ENCODE data around the gene ISLR. TPM values are rescaled to one million over a fixed set of nuclear protein-coding genes. Genes with fewer than 3 reads are reported as not detected.

ISLR gene
- total and polyA plus RNA-seq, 7 experiments from 2014 or later, result not detected

GRCh38 chr15:74176262-74177214, 3.0 kb downstream of the ISLR start:
- H3K27ac Mint-ChIP-seq, result peak overlapping the region in 1 of 9 donors; percentile 71
- DNase-seq, result no peak
- peaks cover 0 to 7% (median 0%) of the 10 kb centered on the region in 5 donors for H3K27me3 Mint-ChIP-seq
- CTCF ChIA-PET, result interaction anchor here (0.6 kb wide), 1 partner anchor 305 kb away, joined by 3 read pairs; no protein-coding TSS in a partner anchor
- no peaks in the 10 kb centered on the region for H3K36me3 Mint-ChIP-seq
- H3K4me1 Mint-ChIP-seq, result peaks cover 0 to 2% (median 0%) of the 10 kb centered on the region in 7 donors
- no peaks in the 10 kb centered on the region for H3K36me3 ChIP-seq (ENCODE audit: control insufficient read depth in 2 of 3, insufficient read depth in 3 of 3, low read length in 3 of 3)
- intact Hi-C loops (cut with micrococcal nuclease), result no loop called here
- no peaks in the 10 kb centered on the region for H3K27me3 ChIP-seq (ENCODE audit: control insufficient read depth in 2 of 2, insufficient read depth in 2 of 2, low read length in 2 of 2)
- no peaks in the 10 kb centered on the region for H3K9me3 Mint-ChIP-seq
- no peak for ATAC-seq
- no peak overlapping the region for H3K4me3 Mint-ChIP-seq
- POLR2A ChIA-PET, result no interaction called here
- no peak overlapping the region for H3K27ac ChIP-seq (ENCODE audit: low read depth, low read length)
- H3K9me3 ChIP-seq (ENCODE audit: control insufficient read depth in 2 of 3, low read length in 3 of 3), result no peaks in the 10 kb centered on the region
- H3K4me3 ChIP-seq (ENCODE audit: low read length), result no peak overlapping the region
- no peaks in the 10 kb centered on the region for H3K4me1 ChIP-seq (ENCODE audit: control insufficient read depth in 2 of 2, insufficient read depth in 2 of 2, low read length in 2 of 2)

- ChIA-PET CTCF (no interaction called here), POLR2A (no interaction called here)
- no peaks in the 10 kb centered on the region for H3K27me3 ChIP-seq (ENCODE audit: control insufficient read depth in 2 of 2, insufficient read depth in 2 of 2, low read length in 2 of 2)
- no peaks in the 10 kb centered on the region for H3K4me1 ChIP-seq (ENCODE audit: control insufficient read depth in 2 of 2, insufficient read depth in 2 of 2, low read length in 2 of 2)
- no peak overlapping the region for H3K27ac Mint-ChIP-seq
- DNase-seq (no peak), ATAC-seq (no peak)
- H3K36me3 Mint-ChIP-seq, result no peaks in the 10 kb centered on the region
- no peak overlapping the region for H3K27ac ChIP-seq (ENCODE audit: low read depth, low read length)
- no peak overlapping the region for H3K4me3 Mint-ChIP-seq
- peaks cover 0 to 2% (median 0%) of the 10 kb centered on the region in 7 donors for H3K4me1 Mint-ChIP-seq
- H3K4me3 ChIP-seq (ENCODE audit: low read length), result no peak overlapping the region
- no peaks in the 10 kb centered on the region for H3K36me3 ChIP-seq (ENCODE audit: control insufficient read depth in 2 of 3, insufficient read depth in 3 of 3, low read length in 3 of 3)
- H3K9me3 ChIP-seq (ENCODE audit: control insufficient read depth in 2 of 3, low read length in 3 of 3), result no peaks in the 10 kb centered on the region
- H3K9me3 Mint-ChIP-seq, result no peaks in the 10 kb centered on the region
- intact Hi-C loops (cut with micrococcal nuclease), result no loop called here
- peaks cover 0 to 7% (median 0%) of the 10 kb centered on the region in 5 donors for H3K27me3 Mint-ChIP-seq
These were observed 5.0 kb downstream of the ISLR start for GRCh38 chr15:74178326-74179100.

- intact Hi-C loops (cut with micrococcal nuclease), result no loop called here
- Histone ChIP-seq H3K9me3 (ENCODE audit: control insufficient read depth in 2 of 3, low read length in 3 of 3) (no peaks in the 10 kb centered on the region), H3K4me1 (ENCODE audit: control insufficient read depth in 2 of 2, insufficient read depth in 2 of 2, low read length in 2 of 2) (no peaks in the 10 kb centered on the region), H3K4me3 (ENCODE audit: low read length) (no peak overlapping the region), H3K27ac (ENCODE audit: low read depth, low read length) (no peak overlapping the region), H3K27me3 (ENCODE audit: control insufficient read depth in 2 of 2, insufficient read depth in 2 of 2, low read length in 2 of 2) (no peaks in the 10 kb centered on the region), H3K36me3 (ENCODE audit: control insufficient read depth in 2 of 3, insufficient read depth in 3 of 3, low read length in 3 of 3) (no peaks in the 10 kb centered on the region)
- no peaks in the 10 kb centered on the region for H3K36me3 Mint-ChIP-seq
- CTCF ChIA-PET, result no interaction called here
- POLR2A ChIA-PET, result no interaction called here
- DNase-seq, result no peak
- ATAC-seq, result no peak
- peaks cover 0 to 2% (median 0%) of the 10 kb centered on the region in 7 donors for H3K4me1 Mint-ChIP-seq
- H3K4me3 Mint-ChIP-seq, result no peak overlapping the region
- no peaks in the 10 kb centered on the region for H3K9me3 Mint-ChIP-seq
- H3K27ac Mint-ChIP-seq, result no peak overlapping the region
- H3K27me3 Mint-ChIP-seq, result peaks cover 0 to 7% (median 0%) of the 10 kb centered on the region in 5 donors
These were observed 5.8 kb downstream of the ISLR start for GRCh38 chr15:74179101-74179841.

- Mint-ChIP-seq H3K4me3 (no peak overlapping the region), H3K27me3 (peaks cover 0 to 7% (median 0%) of the 10 kb centered on the region in 5 donors), H3K36me3 (no peaks in the 10 kb centered on the region), H3K4me1 (peaks cover 0 to 2% (median 0%) of the 10 kb centered on the region in 7 donors), H3K27ac (no peak overlapping the region), H3K9me3 (no peaks in the 10 kb centered on the region)
- Histone ChIP-seq H3K27ac (ENCODE audit: low read depth, low read length) (no peak overlapping the region), H3K36me3 (ENCODE audit: control insufficient read depth in 2 of 3, insufficient read depth in 3 of 3, low read length in 3 of 3) (no peaks in the 10 kb centered on the region), H3K4me3 (ENCODE audit: low read length) (no peak overlapping the region), H3K4me1 (ENCODE audit: control insufficient read depth in 2 of 2, insufficient read depth in 2 of 2, low read length in 2 of 2) (no peaks in the 10 kb centered on the region), H3K27me3 (ENCODE audit: control insufficient read depth in 2 of 2, insufficient read depth in 2 of 2, low read length in 2 of 2) (no peaks in the 10 kb centered on the region), H3K9me3 (ENCODE audit: control insufficient read depth in 2 of 3, low read length in 3 of 3) (no peaks in the 10 kb centered on the region)
- intact Hi-C loops (cut with micrococcal nuclease), result no loop called here
- ChIA-PET CTCF (no interaction called here), POLR2A (no interaction called here)
- DNase-seq (no peak), ATAC-seq (no peak)
These were observed 6.7 kb downstream of the ISLR start for GRCh38 chr15:74179983-74180880.

GRCh38 chr15:74180881-74181602, 7.5 kb downstream of the ISLR start:
- H3K27me3 ChIP-seq (ENCODE audit: control insufficient read depth in 2 of 2, insufficient read depth in 2 of 2, low read length in 2 of 2), result no peaks in the 10 kb centered on the region
- ChIA-PET POLR2A (no interaction called here), CTCF (no interaction called here)
- H3K4me3 ChIP-seq (ENCODE audit: low read length), result no peak overlapping the region
- no peaks in the 10 kb centered on the region for H3K9me3 ChIP-seq (ENCODE audit: control insufficient read depth in 2 of 3, low read length in 3 of 3)
- intact Hi-C loops (cut with micrococcal nuclease), result no loop called here
- no peaks in the 10 kb centered on the region for H3K4me1 ChIP-seq (ENCODE audit: control insufficient read depth in 2 of 2, insufficient read depth in 2 of 2, low read length in 2 of 2)
- Mint-ChIP-seq H3K4me3 (no peak overlapping the region), H3K27me3 (peaks cover 0 to 7% (median 0%) of the 10 kb centered on the region in 5 donors), H3K4me1 (peaks cover 0 to 2% (median 0%) of the 10 kb centered on the region in 7 donors), H3K36me3 (no peaks in the 10 kb centered on the region), H3K9me3 (no peaks in the 10 kb centered on the region), H3K27ac (no peak overlapping the region)
- ATAC-seq (no peak), DNase-seq (no peak)
- H3K36me3 ChIP-seq (ENCODE audit: control insufficient read depth in 2 of 3, insufficient read depth in 3 of 3, low read length in 3 of 3), result no peaks in the 10 kb centered on the region
- H3K27ac ChIP-seq (ENCODE audit: low read depth, low read length), result no peak overlapping the region
